ENCODE results near the gene LAMA1.

DNA sequence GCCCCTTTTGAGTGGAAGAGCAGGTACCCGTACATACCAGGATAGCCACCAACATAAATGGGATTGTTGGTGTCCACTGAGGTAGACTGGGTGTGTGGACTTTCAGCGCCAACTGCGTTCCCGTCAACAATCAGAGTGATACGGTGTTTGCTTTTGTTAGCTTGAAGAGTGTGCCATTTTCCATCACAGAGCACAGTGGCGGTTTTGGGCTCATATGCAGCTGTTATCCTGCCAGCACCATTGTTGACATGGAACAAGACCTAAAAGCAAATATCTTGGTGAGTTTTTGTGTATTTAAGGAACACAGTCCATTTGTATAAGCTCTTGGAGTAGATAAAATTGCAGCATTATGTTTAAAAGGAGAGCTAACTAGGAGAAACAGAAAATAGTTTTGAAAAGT is 174.5 kb downstream of the LAMA1 start:
- TF ChIP-seq, protein P1, sequence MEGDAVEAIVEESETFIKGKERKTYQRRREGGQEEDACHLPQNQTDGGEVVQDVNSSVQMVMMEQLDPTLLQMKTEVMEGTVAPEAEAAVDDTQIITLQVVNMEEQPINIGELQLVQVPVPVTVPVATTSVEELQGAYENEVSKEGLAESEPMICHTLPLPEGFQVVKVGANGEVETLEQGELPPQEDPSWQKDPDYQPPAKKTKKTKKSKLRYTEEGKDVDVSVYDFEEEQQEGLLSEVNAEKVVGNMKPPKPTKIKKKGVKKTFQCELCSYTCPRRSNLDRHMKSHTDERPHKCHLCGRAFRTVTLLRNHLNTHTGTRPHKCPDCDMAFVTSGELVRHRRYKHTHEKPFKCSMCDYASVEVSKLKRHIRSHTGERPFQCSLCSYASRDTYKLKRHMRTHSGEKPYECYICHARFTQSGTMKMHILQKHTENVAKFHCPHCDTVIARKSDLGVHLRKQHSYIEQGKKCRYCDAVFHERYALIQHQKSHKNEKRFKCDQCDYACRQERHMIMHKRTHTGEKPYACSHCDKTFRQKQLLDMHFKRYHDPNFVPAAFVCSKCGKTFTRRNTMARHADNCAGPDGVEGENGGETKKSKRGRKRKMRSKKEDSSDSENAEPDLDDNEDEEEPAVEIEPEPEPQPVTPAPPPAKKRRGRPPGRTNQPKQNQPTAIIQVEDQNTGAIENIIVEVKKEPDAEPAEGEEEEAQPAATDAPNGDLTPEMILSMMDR (conservative IDR thresholded peaks at IDR 0.05), result no peak
- no peak for TF ChIP-seq EZH2 (IDR thresholded peaks at IDR 0.05; ENCODE audit: low read depth)
